ENCODE results near the gene ZBTB47.

The ZBTB47 gene

GRCh38 chr3:42707620-42708355 lies 54.3 kb downstream of the ZBTB47 start:
- no peak for DNase-seq (ENCODE audit: low spot score)
- TF ChIP-seq CTCF (IDR thresholded peaks at IDR 0.05; ENCODE audit: extremely low read depth, missing control alignments): no peak

GRCh38 chr3:42708611-42709151 lies 55.2 kb downstream of the ZBTB47 start:
- DNase-seq (ENCODE audit: low spot score): no peak

GRCh38 chr3:42709621-42710020 lies 56.1 kb downstream of the ZBTB47 start:
- no peak for DNase-seq (ENCODE audit: low spot score)

More at GRCh38 chr3:42708611-42709151, 55.2 kb downstream of the ZBTB47 start:
- TF ChIP-seq CTCF (IDR thresholded peaks at IDR 0.05; ENCODE audit: extremely low read depth, missing control alignments): no peak

GRCh38 chr3:42710323-42711021 lies 57.0 kb downstream of the ZBTB47 start:
- no peak for TF ChIP-seq CTCF (IDR thresholded peaks at IDR 0.05; ENCODE audit: extremely low read depth, missing control alignments)
- no peak for DNase-seq (ENCODE audit: low spot score)

More at GRCh38 chr3:42709621-42710020, 56.1 kb downstream of the ZBTB47 start:
- TF ChIP-seq CTCF (IDR thresholded peaks at IDR 0.05; ENCODE audit: extremely low read depth, missing control alignments): no peak

- no peak for DNase-seq (ENCODE audit: low spot score)
- no peak for TF ChIP-seq CTCF (IDR thresholded peaks at IDR 0.05; ENCODE audit: extremely low read depth, missing control alignments)
These were observed 58.2 kb downstream of the ZBTB47 start for GRCh38 chr3:42711491-42712343.

GRCh38 chr3:42712344-42712648 lies 58.8 kb downstream of the ZBTB47 start:
- no peak for DNase-seq (ENCODE audit: low spot score)
- TF ChIP-seq CTCF (IDR thresholded peaks at IDR 0.05; ENCODE audit: extremely low read depth, missing control alignments): no peak
